Testis (tissue), 3 donors: ENCODE data around the gene ST7. TPM values are rescaled to one million over a fixed set of nuclear protein-coding genes. Genes with fewer than 3 reads are reported as not detected.
A peak's percentile ranks its signal among the peaks of the same experiment; 100 is the strongest.

Source experiments
- DNase-seq: peaks from one replicate; pipeline ENCODE4 v3.0.0-alpha.2; 2019
- H3K27ac ChIP-seq, 2 donors: fragments of 200-600 bp; sonication (generic); one replicate each; pipeline ENCODE4 v1.5.1; 2019
- H3K27me3 ChIP-seq: fragments of 200-600 bp; sonication (generic); one replicate; pipeline ENCODE4 v1.5.1; 2019
- H3K36me3 ChIP-seq: fragments of 200-600 bp; sonication (generic); one replicate; pipeline ENCODE4 v1.5.1; 2017; ENCODE audit warnings: low read depth; ENCODE audit errors: missing control alignments
- H3K4me1 ChIP-seq: fragments of 200-600 bp; sonication (generic); one replicate; pipeline ENCODE4 v1.5.1; 2019
- H3K4me3 ChIP-seq, 2 donors: fragments of 200-600 bp; sonication (generic); one replicate each; pipeline ENCODE4 v1.5.1; 2017 to 2019
- H3K9me3 ChIP-seq: fragments of 200-600 bp; sonication (generic); one replicate; pipeline ENCODE4 v1.5.1; 2017
- CTCF ChIP-seq, 3 experiments: fragments of 450-650 bp in 2 of 3; fragments of 200-600 bp in 1 of 3; sonication (generic) in 1 of 3; IDR thresholded peaks; one replicate each; pipeline ENCODE4 v1.5.1; 2016 to 2019; ENCODE audit warnings: antibody characterized with exemption in 3 of 3, mild to moderate bottlenecking in 2 of 3, moderate library complexity in 1 of 3
- POLR2A ChIP-seq: fragments of 450-650 bp; IDR thresholded peaks from one replicate; pipeline ENCODE4 v1.6.1; 2017; ENCODE audit warnings: antibody characterized with exemption, mild to moderate bottlenecking, moderate library complexity
- WGBS, 2 donors: methylation state at CpG; one replicate each; pipeline ENCODE4 v1.1.5; 2018; 5-methylcytosine and 5-hydroxymethylcytosine counted together
- intact Hi-C: fragments of 100-400 bp; cut with DNase I; formaldehyde crosslinking; loops from one replicate; pipeline ENCODE4 v1.15.1; 2023; ENCODE audit warnings: low total_unique reads
- polyA plus RNA-seq: library from polyadenylated mRNA; stranded (reverse); fragments of 350-450 nt; fragmentation: Illumina TruSeq; extraction: RNeasy Lipid Tissue Mini Kit (QIAGEN cat#74804); gene quantifications from one replicate; pipeline ENCODE4 v1.2.3, GENCODE V29; 2014; ENCODE audit warnings: low read depth, low replicate concordance; ENCODE audit not compliant: insufficient read depth
- total RNA-seq, 2 donors: library from RNA; depleted of rRNA; stranded (reverse); fragments of >200 nt; gene quantifications; one replicate each; pipeline ENCODE4 v1.2.3, GENCODE V29; 2016

ST7 gene
- total and polyA plus RNA-seq, 3 donors from 2014 or later: 15.9 to 25.3 (median 23.2) TPM

GRCh38 chr7:116985575-116985974 is 32.3 kb downstream of the ST7 start:
- no peak overlapping the region for H3K27ac ChIP-seq
- H3K4me1 ChIP-seq: no peaks in the 10 kb centered on the region
- DNase-seq: no peak
- no peak for TF ChIP-seq CTCF (IDR thresholded peaks at IDR 0.05)
- no peak for TF ChIP-seq POLR2A
- H3K36me3 ChIP-seq: no peaks in the 10 kb centered on the region
- WGBS, 2 donors: 92 to 99% methylated on average over 5 of the region's 5 CpGs
- no peaks in the 10 kb centered on the region for H3K27me3 ChIP-seq
- H3K9me3 ChIP-seq: no peaks in the 10 kb centered on the region
- no peak overlapping the region for H3K4me3 ChIP-seq
- intact Hi-C loops: loop anchor here (10.0 kb wide), 1 partner anchor 129 kb away; no protein-coding TSS in a partner anchor

DNA sequence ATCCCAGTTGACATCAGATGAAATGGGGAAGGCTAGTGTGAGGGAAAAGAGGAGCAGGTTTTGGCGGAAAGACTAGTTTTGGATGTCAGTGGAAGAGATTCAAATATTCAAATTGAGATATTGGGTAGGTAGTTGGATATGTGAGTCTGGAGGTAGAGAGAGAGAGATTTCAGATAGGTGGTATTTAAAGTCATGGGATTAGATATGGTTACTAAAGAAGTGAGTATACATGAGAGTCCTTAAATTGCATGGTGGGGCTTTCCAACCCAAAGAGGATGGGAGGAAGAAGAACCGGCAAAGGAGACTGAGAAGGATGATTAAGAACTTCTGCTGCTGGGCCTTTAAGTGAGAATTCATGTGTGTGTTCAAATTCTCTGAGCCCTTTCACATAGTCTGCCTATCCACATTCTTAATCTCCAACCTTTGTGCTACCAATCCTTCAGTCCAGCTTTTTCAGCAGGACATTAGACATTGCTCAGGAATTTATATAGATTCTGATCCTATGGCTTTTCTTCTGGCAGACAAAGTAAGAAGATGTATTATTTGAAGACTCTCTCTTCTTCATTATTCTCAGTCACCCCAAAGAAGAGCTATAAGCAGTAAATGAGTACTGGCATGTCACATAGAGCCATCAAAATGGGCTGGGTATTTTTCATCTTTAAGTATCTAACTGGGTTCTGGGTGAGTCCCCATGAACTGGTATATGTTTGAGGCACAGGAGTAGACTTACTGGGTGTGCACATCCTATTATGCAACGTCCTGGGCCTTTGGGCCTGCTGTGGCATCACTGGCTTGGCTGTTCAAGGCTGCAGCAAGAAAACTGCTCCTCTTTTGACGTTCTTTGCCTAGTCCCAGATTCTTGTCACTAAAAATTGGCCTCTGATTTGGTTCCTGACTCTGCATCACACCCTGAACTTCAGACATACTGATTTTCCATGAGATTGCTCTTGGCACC is 33.6 kb downstream of the ST7 start:
- WGBS, 2 donors: 76 to 84% methylated on average over 4 of the region's 4 CpGs
- no peak for DNase-seq
- Histone ChIP-seq H3K4me3 (no peak overlapping the region), H3K27ac (no peak overlapping the region), H3K4me1 (no peaks in the 10 kb centered on the region), H3K9me3 (no peaks in the 10 kb centered on the region), H3K36me3 (no peaks in the 10 kb centered on the region), H3K27me3 (no peaks in the 10 kb centered on the region)
- intact Hi-C loops: loop anchor here (10.0 kb wide), 1 partner anchor 128 kb away; no protein-coding TSS in a partner anchor
- TF ChIP-seq CTCF (IDR thresholded peaks at IDR 0.05): no peak
- no peak for TF ChIP-seq POLR2A

- intact Hi-C loops: loop anchor here (10.0 kb wide), 1 partner anchor 126 kb away; no protein-coding TSS in a partner anchor
- H3K4me3 ChIP-seq: no peak overlapping the region
- H3K4me1 ChIP-seq: no peaks in the 10 kb centered on the region
- H3K27ac ChIP-seq: no peak overlapping the region
- H3K36me3 ChIP-seq: no peaks in the 10 kb centered on the region
- H3K27me3 ChIP-seq: no peaks in the 10 kb centered on the region
- H3K9me3 ChIP-seq: no peaks in the 10 kb centered on the region
- no peak for DNase-seq
- TF ChIP-seq CTCF (IDR thresholded peaks at IDR 0.05): peak in 1 of 3 experiments; percentile 39
- no peak for TF ChIP-seq POLR2A
- 69 to 71% methylated on average over 4 of the region's 4 CpGs for WGBS, 2 donors
Observed at GRCh38 chr7:116988363-116988989, 35.2 kb downstream of the ST7 start.

GRCh38 chr7:116990056-116990455 is 36.8 kb downstream of the ST7 start:
- no peak for DNase-seq
- Histone ChIP-seq H3K4me1 (no peaks in the 10 kb centered on the region), H3K4me3 (no peak overlapping the region), H3K36me3 (no peaks in the 10 kb centered on the region), H3K27ac (no peak overlapping the region), H3K9me3 (no peaks in the 10 kb centered on the region), H3K27me3 (no peaks in the 10 kb centered on the region)
- intact Hi-C loops: no loop called here
- 88 to 94% methylated on average over 5 of the region's 5 CpGs for WGBS, 2 donors
- no peak for TF ChIP-seq POLR2A
- no peak for TF ChIP-seq CTCF (IDR thresholded peaks at IDR 0.05)
